Ishikawa (cell line): ENCODE results near the gene RASGRP4.

Source experiments
- EGR1 ChIP-seq: IDR thresholded peaks from 2 replicates; pipeline ENCODE4 v1.6.1; 2012
- EP300 ChIP-seq: IDR thresholded peaks from 2 replicates; pipeline ENCODE4 v1.6.1; 2012; ENCODE audit warnings: borderline replicate concordance
- FOXM1 ChIP-seq: IDR thresholded peaks from 2 replicates; pipeline ENCODE4 v1.6.1; 2012; ENCODE audit warnings: low read depth, borderline replicate concordance
- RAD21 ChIP-seq: IDR thresholded peaks from 2 replicates; pipeline ENCODE4 v1.6.1; 2012; ENCODE audit warnings: low read depth
- TAF1 ChIP-seq: IDR thresholded peaks from 2 replicates; pipeline ENCODE4 v1.6.1; 2012; ENCODE audit warnings: low read depth, mild to moderate bottlenecking
- YY1 ChIP-seq: IDR thresholded peaks from 2 replicates; pipeline ENCODE4 v1.6.1; 2012; ENCODE audit warnings: low read depth
- TF ChIP-seq, protein P1 (sequence below): IDR thresholded peaks from 2 replicates; pipeline ENCODE4 v1.6.1; 2012; ENCODE audit warnings: low read depth, mild to moderate bottlenecking

GRCh38 chr19:38362076-38362945 is 63.7 kb downstream of the RASGRP4 start:
- TF ChIP-seq YY1: 0 out of 2 replicates have a peak, but pooled peaks have one; percentile 15
- TF ChIP-seq FOXM1: no peak
- no peak for TF ChIP-seq RAD21
- TF ChIP-seq EGR1: no peak
- TF ChIP-seq TAF1: peak; percentile 34; the same call in 1 of the 2 replicates
- TF ChIP-seq EP300: no peak
- TF ChIP-seq, protein P1, sequence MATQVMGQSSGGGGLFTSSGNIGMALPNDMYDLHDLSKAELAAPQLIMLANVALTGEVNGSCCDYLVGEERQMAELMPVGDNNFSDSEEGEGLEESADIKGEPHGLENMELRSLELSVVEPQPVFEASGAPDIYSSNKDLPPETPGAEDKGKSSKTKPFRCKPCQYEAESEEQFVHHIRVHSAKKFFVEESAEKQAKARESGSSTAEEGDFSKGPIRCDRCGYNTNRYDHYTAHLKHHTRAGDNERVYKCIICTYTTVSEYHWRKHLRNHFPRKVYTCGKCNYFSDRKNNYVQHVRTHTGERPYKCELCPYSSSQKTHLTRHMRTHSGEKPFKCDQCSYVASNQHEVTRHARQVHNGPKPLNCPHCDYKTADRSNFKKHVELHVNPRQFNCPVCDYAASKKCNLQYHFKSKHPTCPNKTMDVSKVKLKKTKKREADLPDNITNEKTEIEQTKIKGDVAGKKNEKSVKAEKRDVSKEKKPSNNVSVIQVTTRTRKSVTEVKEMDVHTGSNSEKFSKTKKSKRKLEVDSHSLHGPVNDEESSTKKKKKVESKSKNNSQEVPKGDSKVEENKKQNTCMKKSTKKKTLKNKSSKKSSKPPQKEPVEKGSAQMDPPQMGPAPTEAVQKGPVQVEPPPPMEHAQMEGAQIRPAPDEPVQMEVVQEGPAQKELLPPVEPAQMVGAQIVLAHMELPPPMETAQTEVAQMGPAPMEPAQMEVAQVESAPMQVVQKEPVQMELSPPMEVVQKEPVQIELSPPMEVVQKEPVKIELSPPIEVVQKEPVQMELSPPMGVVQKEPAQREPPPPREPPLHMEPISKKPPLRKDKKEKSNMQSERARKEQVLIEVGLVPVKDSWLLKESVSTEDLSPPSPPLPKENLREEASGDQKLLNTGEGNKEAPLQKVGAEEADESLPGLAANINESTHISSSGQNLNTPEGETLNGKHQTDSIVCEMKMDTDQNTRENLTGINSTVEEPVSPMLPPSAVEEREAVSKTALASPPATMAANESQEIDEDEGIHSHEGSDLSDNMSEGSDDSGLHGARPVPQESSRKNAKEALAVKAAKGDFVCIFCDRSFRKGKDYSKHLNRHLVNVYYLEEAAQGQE: no peak
